GM12878 (cell line): ENCODE results near the gene IFNA2. TPM values are rescaled to one million over a fixed set of nuclear protein-coding genes. Genes with fewer than 3 reads are reported as not detected.

Experiments
- ATAC-seq: fragments of 200-7000 bp; cut with Tn5 transposase; 3 replicates; pipeline ENCODE4 v1.9.1; 2020; ENCODE audit warnings: mild to moderate bottlenecking, moderate library complexity
- BruUV-seq: library from RNA; stranded (reverse); fragments of 400-500 nt; replicated peaks from 2 replicates; lab custom pipeline; 2021; lab: Mats Ljungman, UMichigan
- CTCF ChIA-PET: fragments of 300-600 bp; sonication (Branson Sonifier 250); formaldehyde crosslinking; extraction: SDS; loops from one replicate; lab custom pipeline; 2021; ENCODE audit warnings: inconsistent platforms; lab: Yijun Ruan, JAX
- POLR2A ChIA-PET: fragments of 350-600 bp; formaldehyde crosslinking; extraction: SDS; loops from one replicate; lab custom pipeline; 2021; ENCODE audit warnings: inconsistent platforms; lab: Charles Lee
- RAD21 ChIA-PET: fragments of 300-600 bp; sonication (Branson Sonifier 250); formaldehyde crosslinking; loops from one replicate; lab custom pipeline; 2023; ENCODE audit warnings: antibody characterized with exemption; ENCODE audit not compliant: unreplicated experiment; lab: Charles Lee
- SMC1A ChIA-PET: fragments of 300-600 bp; sonication (Branson Sonifier 250); formaldehyde crosslinking; loops from one replicate; lab custom pipeline; 2023; ENCODE audit not compliant: unreplicated experiment, uncharacterized antibody; lab: Charles Lee
- DNase-seq: peaks from one replicate; pipeline ENCODE4 v3.0.0-alpha.2; 2011; ENCODE audit warnings: low read depth, low spot score
- FAIRE-seq: peaks from 3 replicates; lab custom pipeline; 2011; peaks lifted over from hg19 to GRCh38; lab: Jason Lieb, UNC
- H2AFZ ChIP-seq: 2 replicates; pipeline ENCODE4 v1.6.0; 2011; ENCODE audit warnings: low read depth, low read length, control low read depth; ENCODE audit not compliant: control insufficient read depth
- H3K27ac ChIP-seq: 2 replicates; pipeline ENCODE4 v1.5.1; 2011; ENCODE audit warnings: control low read depth; ENCODE audit not compliant: control insufficient read depth, insufficient read depth
- H3K27me3 ChIP-seq, 2 experiments: replicated peaks in 1 of 2; 2 replicates each; pipeline versions ENCODE4 v1.6.0 to v1.6.1; 2011; ENCODE audit warnings: low read length in 1 of 2; ENCODE audit not compliant: control insufficient read depth in 2 of 2, insufficient read depth in 2 of 2
- H3K36me3 ChIP-seq, 2 experiments: 2 replicates each; pipeline ENCODE4 v1.5.1; 2011; ENCODE audit warnings: low read length in 1 of 2; ENCODE audit not compliant: control insufficient read depth in 2 of 2, insufficient read depth in 2 of 2
- H3K4me1 ChIP-seq: 2 replicates; pipeline ENCODE4 v1.6.1; 2011; ENCODE audit warnings: mild to moderate bottlenecking, low read length, moderate library complexity, mixed read lengths; ENCODE audit not compliant: control insufficient read depth, insufficient read depth
- H3K4me2 ChIP-seq: 2 replicates; pipeline ENCODE4 v1.6.0; 2011; ENCODE audit warnings: control low read depth; ENCODE audit not compliant: control insufficient read depth, insufficient read depth
- H3K4me3 ChIP-seq: fragments of 200-600 bp; sonication (generic); 2 replicates; pipeline ENCODE4 v1.5.1; 2016
- H3K79me2 ChIP-seq: 2 replicates; pipeline ENCODE4 v1.6.0; 2011; ENCODE audit warnings: low read length; ENCODE audit not compliant: control insufficient read depth, insufficient read depth
- H3K9ac ChIP-seq: 2 replicates; pipeline ENCODE4 v1.8.0; 2011; ENCODE audit warnings: low read length, control low read depth, mixed read lengths; ENCODE audit not compliant: control insufficient read depth, insufficient read depth
- H3K9me3 ChIP-seq: replicated peaks from 3 replicates; pipeline ENCODE4 v1.5.1; 2011; ENCODE audit warnings: mild to moderate bottlenecking, low read length; ENCODE audit not compliant: control insufficient read depth, insufficient read depth
- H4K20me1 ChIP-seq: 2 replicates; pipeline ENCODE4 v1.6.0; 2011; ENCODE audit not compliant: control insufficient read depth, insufficient read depth
- BRCA1 ChIP-seq: IDR thresholded peaks from 2 replicates; pipeline ENCODE4 v1.6.1; 2011; ENCODE audit warnings: low read depth, low read length, improper control_type of control experiment
- ETV6 ChIP-seq, 2 experiments: fragments of 450-650 bp in 1 of 2; IDR thresholded peaks in 1 of 2; conservative IDR thresholded peaks in 1 of 2; 2 replicates each; pipeline ENCODE4 v1.6.1; 2014; ENCODE audit warnings: antibody characterized with exemption in 1 of 2, borderline replicate concordance in 1 of 2, low read depth in 1 of 2, mild to moderate bottlenecking in 1 of 2, moderate library complexity in 1 of 2
- FOXK2 ChIP-seq: fragments of 450-650 bp; IDR thresholded peaks from 2 replicates; pipeline ENCODE4 v1.6.1; 2017; ENCODE audit warnings: mild to moderate bottlenecking, moderate library complexity
- IRF4 ChIP-seq: IDR thresholded peaks from 2 replicates; pipeline ENCODE4 v1.6.1; 2011; ENCODE audit warnings: low read depth, low read length
- MTA2 ChIP-seq: fragments of 450-650 bp; IDR thresholded peaks from 2 replicates; pipeline ENCODE4 v1.6.1; 2016; ENCODE audit warnings: low read depth, mild to moderate bottlenecking, moderate library complexity
- NFXL1 ChIP-seq: fragments of 450-650 bp; IDR thresholded peaks from 2 replicates; pipeline ENCODE4 v1.6.1; 2017; ENCODE audit warnings: antibody characterized with exemption, mild to moderate bottlenecking, borderline replicate concordance
- NR2C2 ChIP-seq: IDR thresholded peaks from 2 replicates; pipeline ENCODE4 v1.6.1; 2011; ENCODE audit warnings: borderline replicate concordance, low read depth; ENCODE audit not compliant: control insufficient read depth, insufficient read length
- SMARCA5 ChIP-seq: fragments of 450-650 bp; IDR thresholded peaks from 2 replicates; pipeline ENCODE4 v1.6.1; 2017; ENCODE audit warnings: mild to moderate bottlenecking
- SUPT20H ChIP-seq: IDR thresholded peaks from 2 replicates; pipeline ENCODE4 v1.6.1; 2011; ENCODE audit warnings: low read depth, mild to moderate bottlenecking, low read length, moderate library complexity, borderline replicate concordance; ENCODE audit not compliant: control insufficient read depth
- WGBS: methylation state at CpG from one replicate; pipeline ENCODE4 v1.1.6; 2016; ENCODE audit warnings: low lambda C conversion rate; ENCODE audit not compliant: insufficient replicate concordance, insufficient coverage; ENCODE audit errors: missing lambda C conversion rate; 5-methylcytosine and 5-hydroxymethylcytosine counted together
- in situ Hi-C: fragments of 300-500 bp; cut with MboI; formaldehyde crosslinking; loops from 9 replicates; pipeline ENCODE4 v1.14.3; 2018; ENCODE audit warnings: mixed read lengths
- intact Hi-C: fragments of 100-400 bp; cut with micrococcal nuclease; formaldehyde crosslinking; loops from one replicate; pipeline ENCODE4 v1.14.2; 2022; ENCODE audit not compliant: unreplicated experiment
- polyA plus RNA-seq, 11 experiments: library from polyadenylated mRNA; depleted of rRNA in 4 of 11; unstranded in 6 of 11; stranded (reverse) in 5 of 11; fragments of >200 nt; fragmentation: Nextera tagmentation in 4 of 11; fragmentation: Illumina TruSeq in 1 of 11; extraction: Ambion mirVana in 4 of 11; extraction: Trizol in 1 of 11; gene quantifications; 1 replicate in 1 of 11; 2 replicates in 10 of 11; pipeline versions ENCODE4 v1.2.1 to v1.2.3, GENCODE V29; 2011 to 2016; ENCODE audit warnings: inconsistent platforms in 2 of 11, missing spikeins in 2 of 11, low read depth in 1 of 11
- total RNA-seq, 4 experiments: library from RNA; depleted of rRNA in 3 of 4; stranded (reverse); fragments of >200 nt in 3 of 4; fragmentation: Illumina TruSeq in 1 of 4; extraction: Trizol in 1 of 4; gene quantifications; 2 replicates each; pipeline versions ENCODE4 v1.2.1 to v1.2.3, GENCODE V29; 2013 to 2021
- TF ChIP-seq, protein P1 (sequence below): IDR thresholded peaks from 2 replicates; pipeline ENCODE4 v1.6.1; 2012; ENCODE audit warnings: improper control_type of control experiment, low read depth, low read length; ENCODE audit not compliant: insufficient replicate concordance
- TF ChIP-seq, protein P2 (sequence below): fragments of 450-650 bp; IDR thresholded peaks from 2 replicates; pipeline ENCODE4 v1.6.1; 2018; ENCODE audit warnings: mild to moderate bottlenecking, low read depth, moderate library complexity; ENCODE audit not compliant: partially characterized antibody
- TF ChIP-seq, protein P3 (sequence below): fragments of 450-650 bp; IDR thresholded peaks from 2 replicates; pipeline ENCODE4 v1.6.1; 2016; ENCODE audit warnings: mild to moderate bottlenecking, moderate library complexity, borderline replicate concordance

IFNA2 gene
- total and polyA plus RNA-seq, 10 of the 15 experiments (the other 5 are each of a cell fraction or from before 2014, with no cell fraction given), result 0.26 to 2.8 (median 0.66) TPM; not detected in 2

DNA sequence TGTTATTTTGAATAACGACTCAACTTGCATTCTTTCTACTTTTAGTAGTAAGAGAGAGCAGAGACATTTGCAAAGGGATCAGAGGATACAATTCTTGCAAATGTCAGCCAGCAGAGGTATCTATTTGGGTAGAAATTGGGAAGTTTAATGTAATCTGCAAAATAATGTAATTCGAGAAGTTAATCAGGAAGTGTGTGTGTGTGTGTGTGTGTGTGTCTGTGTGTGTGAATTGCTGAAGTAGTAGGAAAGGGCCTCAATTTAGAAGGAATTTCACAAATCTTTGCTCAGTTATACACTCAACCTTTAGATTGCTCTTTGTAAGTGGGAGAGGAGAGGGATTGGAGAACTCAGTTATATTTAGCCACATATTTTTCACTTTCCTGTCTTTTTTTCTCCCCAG is 44.0 kb upstream of the IFNA2 start:
- ATAC-seq, result no peak
- TF ChIP-seq BRCA1 (no peak), FOXK2 (no peak), SUPT20H (no peak), NFXL1 (no peak), ETV6 (conservative IDR thresholded peaks at IDR 0.05 in 1 of 2, IDR thresholded peaks at IDR 0.05 in 1 of 2; ENCODE audit: borderline replicate concordance in 1 of 2, low read depth in 1 of 2) (no peak), IRF4 (no peak), MTA2 (no peak), NR2C2 (no peak), SMARCA5 (no peak)
- TF ChIP-seq, protein P1, sequence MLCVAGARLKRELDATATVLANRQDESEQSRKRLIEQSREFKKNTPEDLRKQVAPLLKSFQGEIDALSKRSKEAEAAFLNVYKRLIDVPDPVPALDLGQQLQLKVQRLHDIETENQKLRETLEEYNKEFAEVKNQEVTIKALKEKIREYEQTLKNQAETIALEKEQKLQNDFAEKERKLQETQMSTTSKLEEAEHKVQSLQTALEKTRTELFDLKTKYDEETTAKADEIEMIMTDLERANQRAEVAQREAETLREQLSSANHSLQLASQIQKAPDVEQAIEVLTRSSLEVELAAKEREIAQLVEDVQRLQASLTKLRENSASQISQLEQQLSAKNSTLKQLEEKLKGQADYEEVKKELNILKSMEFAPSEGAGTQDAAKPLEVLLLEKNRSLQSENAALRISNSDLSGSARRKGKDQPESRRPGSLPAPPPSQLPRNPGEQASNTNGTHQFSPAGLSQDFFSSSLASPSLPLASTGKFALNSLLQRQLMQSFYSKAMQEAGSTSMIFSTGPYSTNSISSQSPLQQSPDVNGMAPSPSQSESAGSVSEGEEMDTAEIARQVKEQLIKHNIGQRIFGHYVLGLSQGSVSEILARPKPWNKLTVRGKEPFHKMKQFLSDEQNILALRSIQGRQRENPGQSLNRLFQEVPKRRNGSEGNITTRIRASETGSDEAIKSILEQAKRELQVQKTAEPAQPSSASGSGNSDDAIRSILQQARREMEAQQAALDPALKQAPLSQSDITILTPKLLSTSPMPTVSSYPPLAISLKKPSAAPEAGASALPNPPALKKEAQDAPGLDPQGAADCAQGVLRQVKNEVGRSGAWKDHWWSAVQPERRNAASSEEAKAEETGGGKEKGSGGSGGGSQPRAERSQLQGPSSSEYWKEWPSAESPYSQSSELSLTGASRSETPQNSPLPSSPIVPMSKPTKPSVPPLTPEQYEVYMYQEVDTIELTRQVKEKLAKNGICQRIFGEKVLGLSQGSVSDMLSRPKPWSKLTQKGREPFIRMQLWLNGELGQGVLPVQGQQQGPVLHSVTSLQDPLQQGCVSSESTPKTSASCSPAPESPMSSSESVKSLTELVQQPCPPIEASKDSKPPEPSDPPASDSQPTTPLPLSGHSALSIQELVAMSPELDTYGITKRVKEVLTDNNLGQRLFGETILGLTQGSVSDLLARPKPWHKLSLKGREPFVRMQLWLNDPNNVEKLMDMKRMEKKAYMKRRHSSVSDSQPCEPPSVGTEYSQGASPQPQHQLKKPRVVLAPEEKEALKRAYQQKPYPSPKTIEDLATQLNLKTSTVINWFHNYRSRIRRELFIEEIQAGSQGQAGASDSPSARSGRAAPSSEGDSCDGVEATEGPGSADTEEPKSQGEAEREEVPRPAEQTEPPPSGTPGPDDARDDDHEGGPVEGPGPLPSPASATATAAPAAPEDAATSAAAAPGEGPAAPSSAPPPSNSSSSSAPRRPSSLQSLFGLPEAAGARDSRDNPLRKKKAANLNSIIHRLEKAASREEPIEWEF, result no peak
- TF ChIP-seq, protein P2, sequence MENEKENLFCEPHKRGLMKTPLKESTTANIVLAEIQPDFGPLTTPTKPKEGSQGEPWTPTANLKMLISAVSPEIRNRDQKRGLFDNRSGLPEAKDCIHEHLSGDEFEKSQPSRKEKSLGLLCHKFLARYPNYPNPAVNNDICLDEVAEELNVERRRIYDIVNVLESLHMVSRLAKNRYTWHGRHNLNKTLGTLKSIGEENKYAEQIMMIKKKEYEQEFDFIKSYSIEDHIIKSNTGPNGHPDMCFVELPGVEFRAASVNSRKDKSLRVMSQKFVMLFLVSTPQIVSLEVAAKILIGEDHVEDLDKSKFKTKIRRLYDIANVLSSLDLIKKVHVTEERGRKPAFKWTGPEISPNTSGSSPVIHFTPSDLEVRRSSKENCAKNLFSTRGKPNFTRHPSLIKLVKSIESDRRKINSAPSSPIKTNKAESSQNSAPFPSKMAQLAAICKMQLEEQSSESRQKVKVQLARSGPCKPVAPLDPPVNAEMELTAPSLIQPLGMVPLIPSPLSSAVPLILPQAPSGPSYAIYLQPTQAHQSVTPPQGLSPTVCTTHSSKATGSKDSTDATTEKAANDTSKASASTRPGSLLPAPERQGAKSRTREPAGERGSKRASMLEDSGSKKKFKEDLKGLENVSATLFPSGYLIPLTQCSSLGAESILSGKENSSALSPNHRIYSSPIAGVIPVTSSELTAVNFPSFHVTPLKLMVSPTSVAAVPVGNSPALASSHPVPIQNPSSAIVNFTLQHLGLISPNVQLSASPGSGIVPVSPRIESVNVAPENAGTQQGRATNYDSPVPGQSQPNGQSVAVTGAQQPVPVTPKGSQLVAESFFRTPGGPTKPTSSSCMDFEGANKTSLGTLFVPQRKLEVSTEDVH, result no peak
- TF ChIP-seq, protein P3, sequence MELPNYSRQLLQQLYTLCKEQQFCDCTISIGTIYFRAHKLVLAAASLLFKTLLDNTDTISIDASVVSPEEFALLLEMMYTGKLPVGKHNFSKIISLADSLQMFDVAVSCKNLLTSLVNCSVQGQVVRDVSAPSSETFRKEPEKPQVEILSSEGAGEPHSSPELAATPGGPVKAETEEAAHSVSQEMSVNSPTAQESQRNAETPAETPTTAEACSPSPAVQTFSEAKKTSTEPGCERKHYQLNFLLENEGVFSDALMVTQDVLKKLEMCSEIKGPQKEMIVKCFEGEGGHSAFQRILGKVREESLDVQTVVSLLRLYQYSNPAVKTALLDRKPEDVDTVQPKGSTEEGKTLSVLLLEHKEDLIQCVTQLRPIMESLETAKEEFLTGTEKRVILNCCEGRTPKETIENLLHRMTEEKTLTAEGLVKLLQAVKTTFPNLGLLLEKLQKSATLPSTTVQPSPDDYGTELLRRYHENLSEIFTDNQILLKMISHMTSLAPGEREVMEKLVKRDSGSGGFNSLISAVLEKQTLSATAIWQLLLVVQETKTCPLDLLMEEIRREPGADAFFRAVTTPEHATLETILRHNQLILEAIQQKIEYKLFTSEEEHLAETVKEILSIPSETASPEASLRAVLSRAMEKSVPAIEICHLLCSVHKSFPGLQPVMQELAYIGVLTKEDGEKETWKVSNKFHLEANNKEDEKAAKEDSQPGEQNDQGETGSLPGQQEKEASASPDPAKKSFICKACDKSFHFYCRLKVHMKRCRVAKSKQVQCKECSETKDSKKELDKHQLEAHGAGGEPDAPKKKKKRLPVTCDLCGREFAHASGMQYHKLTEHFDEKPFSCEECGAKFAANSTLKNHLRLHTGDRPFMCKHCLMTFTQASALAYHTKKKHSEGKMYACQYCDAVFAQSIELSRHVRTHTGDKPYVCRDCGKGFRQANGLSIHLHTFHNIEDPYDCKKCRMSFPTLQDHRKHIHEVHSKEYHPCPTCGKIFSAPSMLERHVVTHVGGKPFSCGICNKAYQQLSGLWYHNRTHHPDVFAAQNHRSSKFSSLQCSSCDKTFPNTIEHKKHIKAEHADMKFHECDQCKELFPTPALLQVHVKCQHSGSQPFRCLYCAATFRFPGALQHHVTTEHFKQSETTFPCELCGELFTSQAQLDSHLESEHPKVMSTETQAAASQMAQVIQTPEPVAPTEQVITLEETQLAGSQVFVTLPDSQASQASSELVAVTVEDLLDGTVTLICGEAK, result no peak

More for the DNA sequence above, 44.0 kb upstream of the IFNA2 start:
- DNase-seq, result no peak
- Histone ChIP-seq H4K20me1 (no peaks in the 10 kb centered on the region), H3K4me3 (no peak overlapping the region), H3K9me3 (no peaks in the 10 kb centered on the region), H2AFZ (no peak overlapping the region), H3K4me1 (peaks cover 6% of the 10 kb centered on the region; the same call in 1 of the 2 replicates), H3K4me2 (no peak overlapping the region), H3K27me3 (no peaks in the 10 kb centered on the region; a peak in 1 of 4 replicates), H3K79me2 (no peaks in the 10 kb centered on the region), H3K27ac (no peak overlapping the region), H3K36me3 (no peaks in the 10 kb centered on the region), H3K9ac (no peak overlapping the region)
- no TSS peak for BruUV-seq
- WGBS, result 17% methylated on average over 2 of the region's 2 CpGs
- SMC1A ChIA-PET, result interaction anchor here (1.1 kb wide), 1 partner anchor 101 kb away, joined by 3 read pairs; no protein-coding TSS in a partner anchor
- POLR2A ChIA-PET, result no interaction called here
- in situ Hi-C loops (no loop called here), intact Hi-C loops (no loop called here)
- CTCF ChIA-PET, result no interaction called here
- no peak for FAIRE-seq
- RAD21 ChIA-PET, result no interaction called here
